HepG2 (cell line): ENCODE data around the gene ACSM6. TPM values are rescaled to one million over a fixed set of nuclear protein-coding genes. Genes with fewer than 3 reads are reported as not detected.

Experiments
- ATAC-seq: fragments of 200-7000 bp; cut with Tn5 transposase; 3 replicates; pipeline ENCODE4 v1.9.1; 2020; ENCODE audit warnings: mild to moderate bottlenecking, moderate library complexity
- BruUV-seq: library from RNA; stranded (reverse); fragments of 400-500 nt; replicated peaks from 2 replicates; lab custom pipeline; 2021; lab: Mats Ljungman, UMichigan
- CTCF ChIA-PET: fragments of 300-600 bp; formaldehyde crosslinking; extraction: SDS; loops from one replicate; lab custom pipeline; 2021; ENCODE audit warnings: low total read pairs, inconsistent platforms, low intra/inter-chr PET ratio; lab: Yijun Ruan, JAX
- POLR2A ChIA-PET: fragments of 350-600 bp; sonication (Branson Sonifier 250); formaldehyde crosslinking; loops from one replicate; lab custom pipeline; 2020; ENCODE audit warnings: antibody characterized with exemption, inconsistent platforms; lab: Yijun Ruan, JAX
- DNase-seq: peaks from one replicate; pipeline ENCODE4 v3.0.0-alpha.2; 2015; ENCODE audit warnings: low spot score
- FAIRE-seq: peaks from 3 replicates; lab custom pipeline; 2011; peaks lifted over from hg19 to GRCh38; lab: Jason Lieb, UNC
- H2AFZ ChIP-seq: one replicate; pipeline ENCODE4 v1.6.1; 2011; ENCODE audit warnings: low read length, inconsistent platforms
- H3K27ac ChIP-seq: fragments of 300-600 bp; 3 replicates; pipeline ENCODE4 v1.8.0; 2011; ENCODE audit warnings: mixed run types, mild to moderate bottlenecking, mixed read lengths, low read length, inconsistent platforms; ENCODE audit not compliant: insufficient read depth; ENCODE audit errors: extremely low read length
- H3K27me3 ChIP-seq, 2 experiments: fragments of 200-600 bp in 1 of 2; 2 replicates in 1 of 2; 3 replicates in 1 of 2; pipeline versions ENCODE4 v1.6.0 to v1.8.0; 2011; ENCODE audit warnings: low read length in 2 of 2, mild to moderate bottlenecking in 2 of 2, moderate library complexity in 2 of 2, inconsistent platforms in 1 of 2; ENCODE audit not compliant: insufficient read depth in 2 of 2, control insufficient read depth in 1 of 2
- H3K36me3 ChIP-seq, 2 experiments: fragments of 200-600 bp in 1 of 2; replicated peaks in 1 of 2; 2 replicates in 1 of 2; 3 replicates in 1 of 2; pipeline versions ENCODE4 v1.5.1 to v1.8.0; 2011; ENCODE audit warnings: low read length in 2 of 2, inconsistent platforms in 1 of 2; ENCODE audit not compliant: insufficient read depth in 2 of 2, control insufficient read depth in 1 of 2
- H3K4me1 ChIP-seq: 2 replicates; pipeline ENCODE4 v1.5.1; 2012; ENCODE audit warnings: low read length, inconsistent platforms; ENCODE audit not compliant: insufficient read depth
- H3K4me2 ChIP-seq: 2 replicates; pipeline ENCODE4 v1.6.0; 2011; ENCODE audit warnings: low read depth, low read length, inconsistent platforms
- H3K4me3 ChIP-seq, 3 experiments: fragments of 200-600 bp in 1 of 3; sonication (generic), shearing (Covaris generic) in 1 of 3; replicated peaks in 1 of 3; 2 replicates each; pipeline ENCODE4 v1.5.1; 2011 to 2016; ENCODE audit warnings: low read length in 3 of 3, inconsistent platforms in 2 of 3, low read depth in 2 of 3, mild to moderate bottlenecking in 2 of 3, control low read depth in 1 of 3, mixed read lengths in 1 of 3; ENCODE audit not compliant: insufficient read depth in 1 of 3
- H3K79me2 ChIP-seq: one replicate; pipeline ENCODE4 v1.6.1; 2011; ENCODE audit warnings: low read length, inconsistent platforms; ENCODE audit not compliant: insufficient read depth
- H3K9ac ChIP-seq: 2 replicates; pipeline ENCODE4 v1.6.0; 2011; ENCODE audit warnings: mild to moderate bottlenecking, low read depth, low read length, inconsistent platforms; ENCODE audit not compliant: insufficient read depth
- H3K9me3 ChIP-seq: 2 replicates; pipeline ENCODE4 v1.5.1; 2012; ENCODE audit warnings: mild to moderate bottlenecking, low read length
- H4K20me1 ChIP-seq: 2 replicates; pipeline ENCODE4 v1.6.0; 2011; ENCODE audit warnings: inconsistent platforms, mild to moderate bottlenecking, low read length, moderate library complexity; ENCODE audit not compliant: insufficient read depth
- EP300 ChIP-seq, 3 experiments: sonication (generic) in 1 of 3; formaldehyde crosslinking in 1 of 3; IDR thresholded peaks; 2 replicates each; pipeline versions ENCODE4 v1.5.1 to v1.6.1; 2011 to 2020; ENCODE audit warnings: low read depth in 2 of 3, low read length in 2 of 3, borderline replicate concordance in 1 of 3, improper control_type of control experiment in 1 of 3, mild to moderate bottlenecking in 1 of 3, missing genetic modification reagents in 1 of 3, moderate library complexity in 1 of 3
- HCFC1 ChIP-seq: fragments of 150-350 bp; IDR thresholded peaks from 2 replicates; pipeline ENCODE4 v1.6.1; 2014; ENCODE audit warnings: low read depth, low read length
- KDM1A ChIP-seq: IDR thresholded peaks from 2 replicates; pipeline ENCODE4 v1.6.1; 2016; ENCODE audit warnings: missing compliant biosample characterization
- PHF8 ChIP-seq: sonication (generic); formaldehyde crosslinking; IDR thresholded peaks from 2 replicates; pipeline ENCODE4 v1.5.0; 2020; ENCODE audit warnings: missing genetic modification reagents
- SOX5 ChIP-seq: IDR thresholded peaks from 2 replicates; pipeline ENCODE4 v1.6.1; 2016; ENCODE audit warnings: borderline replicate concordance
- TFDP1 ChIP-seq: IDR thresholded peaks from 2 replicates; pipeline ENCODE4 v1.6.1; 2016; ENCODE audit warnings: missing compliant biosample characterization, missing genetic modification reagents, borderline replicate concordance
- ZBTB21 ChIP-seq: sonication (generic); formaldehyde crosslinking; IDR thresholded peaks from 2 replicates; pipeline ENCODE4 v1.4.0; 2020; ENCODE audit warnings: missing genetic modification reagents
- ZNF3 ChIP-seq: IDR thresholded peaks from 2 replicates; pipeline ENCODE4 v1.7.0; 2017; ENCODE audit warnings: inconsistent platforms
- WGBS: methylation state at CpG from one replicate; pipeline ENCODE4 v1.1.6; 2017; ENCODE audit warnings: low lambda C conversion rate; 5-methylcytosine and 5-hydroxymethylcytosine counted together
- in situ Hi-C: cut with HindIII; loops from 2 replicates; pipeline ENCODE4 v1.10.0; 2017; ENCODE audit warnings: low pct_unique_long_range_greater_than_20kb; ENCODE audit not compliant: extremely low pct_ligation_motif_present
- intact Hi-C: fragments of 100-400 bp; cut with micrococcal nuclease; formaldehyde crosslinking; loops from one replicate; pipeline ENCODE4 v1.10.0; 2022; ENCODE audit not compliant: unreplicated experiment
- polyA plus RNA-seq, 8 experiments: library from polyadenylated mRNA; depleted of rRNA in 3 of 8; stranded (reverse) in 7 of 8; unstranded in 1 of 8; fragments of >200 nt; fragmentation: Illumina TruSeq in 4 of 8; extraction: Trizol in 4 of 8; gene quantifications; 2 replicates each; pipeline versions ENCODE4 v1.2.1 to v1.2.3, GENCODE V29; 2011 to 2016; ENCODE audit warnings: low read depth in 4 of 8, missing spikeins in 1 of 8, mixed read lengths in 1 of 8; ENCODE audit not compliant: insufficient read depth in 1 of 8
- total RNA-seq, 5 experiments: library from RNA; depleted of rRNA; stranded (reverse); fragments of >200 nt; fragmentation: Illumina TruSeq; extraction: Trizol; gene quantifications; 2 replicates each; pipeline ENCODE4 v1.2.3, GENCODE V29; 2016; ENCODE audit warnings: low read depth in 1 of 5

Gene ACSM6
- total and polyA plus RNA-seq, 2 of the 13 experiments (the other 11 are each of a cell fraction or from before 2014, with no cell fraction given), result not detected

GRCh38 chr10:95171336-95171735, 22.7 kb upstream of the ACSM6 start:
- H3K9ac ChIP-seq, result no peak overlapping the region
- no peak for ATAC-seq
- intact Hi-C loops, result no loop called here
- 77% methylated on average over 3 of the region's 3 CpGs for WGBS
- H2AFZ ChIP-seq, result no peak overlapping the region
- peaks cover 7% of the 10 kb centered on the region for H3K9me3 ChIP-seq
- FAIRE-seq, result no peak
- POLR2A ChIA-PET, result no interaction called here
- CTCF ChIA-PET, result no interaction called here
- DNase-seq, result no peak
- no peaks in the 10 kb centered on the region for H4K20me1 ChIP-seq
- no peaks in the 10 kb centered on the region for H3K36me3 ChIP-seq
- no peaks in the 10 kb centered on the region for H3K79me2 ChIP-seq
- no peak for TF ChIP-seq ZBTB21 (CRISPR knock-in tag)
- TF ChIP-seq HCFC1, result no peak
- TF ChIP-seq PHF8 (CRISPR knock-in tag), result no peak
- no peak overlapping the region for H3K27ac ChIP-seq
- no peaks in the 10 kb centered on the region; a peak in 1 of 5 replicates for H3K27me3 ChIP-seq
- H3K4me1 ChIP-seq, result peaks cover 7% of the 10 kb centered on the region; the same call in 1 of the 2 replicates
- in situ Hi-C loops, result no loop called here
- no TSS peak for BruUV-seq
- no peak overlapping the region for H3K4me2 ChIP-seq
- H3K4me3 ChIP-seq, result no peak overlapping the region

DNA sequence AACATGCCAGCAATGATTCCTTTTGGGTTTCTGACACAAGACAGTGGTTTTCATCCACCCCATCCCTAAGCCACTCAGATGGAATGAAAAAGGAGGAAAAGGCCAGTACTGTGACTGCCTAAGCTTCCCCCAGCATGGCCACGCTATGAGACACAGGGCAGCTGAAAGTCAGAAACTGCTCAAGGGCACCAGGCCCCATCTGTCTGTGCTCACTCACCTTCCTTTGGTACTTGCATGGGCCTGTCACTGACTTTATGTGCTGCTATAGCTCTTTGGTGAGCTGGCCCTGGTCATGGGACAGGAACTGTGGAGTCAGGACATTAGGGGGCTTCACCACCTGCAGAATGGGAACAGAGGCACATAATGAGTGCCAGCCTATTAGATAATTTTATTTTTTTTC, 21.2 kb upstream of the ACSM6 start:
- H3K36me3 ChIP-seq, result no peaks in the 10 kb centered on the region
- FAIRE-seq, result no peak
- peak overlapping the region; percentile 27 for H2AFZ ChIP-seq
- no peak overlapping the region for H3K9ac ChIP-seq
- no peak overlapping the region for H3K4me2 ChIP-seq
- in situ Hi-C loops, result no loop called here
- TF ChIP-seq ZNF3 (CRISPR knock-in tag) (no peak), EP300 (IDR thresholded peaks at IDR 0.05; ENCODE audit: low read depth in 2 of 2, low read length in 2 of 2) (no peak), EP300 (CRISPR knock-in tag; IDR thresholded peaks at IDR 0.05; ENCODE audit: borderline replicate concordance) (no peak), SOX5 (CRISPR knock-in tag) (no peak), TFDP1 (CRISPR knock-in tag) (no peak), KDM1A (CRISPR knock-in tag) (no peak)
- TF ChIP-seq, all 625 proteins: peak for 0
- BruUV-seq, result no TSS peak
- intact Hi-C loops, result no loop called here
- Histone ChIP-seq H3K4me1 (peaks cover 16% of the 10 kb centered on the region), H3K79me2 (no peaks in the 10 kb centered on the region), H3K4me3 (no peak overlapping the region), H3K9me3 (peaks cover 12% of the 10 kb centered on the region), H3K27ac (no peak overlapping the region), H3K27me3 (no peaks in the 10 kb centered on the region; a peak in 1 of 5 replicates), H4K20me1 (no peaks in the 10 kb centered on the region)
- POLR2A ChIA-PET, result no interaction called here
- ATAC-seq (no peak), DNase-seq (no peak)
- CTCF ChIA-PET, result no interaction called here
- 100% methylated on average over 1 of the region's 1 CpG for WGBS
